ENCODE measurements around the gene PDE12.
A peak's percentile ranks its signal among the peaks of the same experiment; 100 is the strongest.

PDE12 gene

GRCh38 chr3:57557085-57557537, 1.0 kb downstream of the PDE12 start:
- peaks cover 24% of the 10 kb centered on the region for H3K4me1 ChIP-seq (ENCODE audit: control insufficient read depth, insufficient read depth, low read length)
- H3K27me3 ChIP-seq (ENCODE audit: control insufficient read depth, insufficient read depth, low read length) = no peaks in the 10 kb centered on the region
- H3K9ac ChIP-seq (ENCODE audit: low read depth, low read length) = peak overlapping the region; percentile 95
- peak overlapping the region; percentile 98 for H3K4me2 ChIP-seq (ENCODE audit: low read length)
- peaks cover 17% of the 10 kb centered on the region for H3K36me3 ChIP-seq (ENCODE audit: insufficient read depth, low read length)
- H3K9me3 ChIP-seq (replicated peaks; ENCODE audit: low read length) = no peaks in the 10 kb centered on the region
- H3K4me3 ChIP-seq (ENCODE audit: low read length) = peak overlapping the region; percentile 87

- H3K36me3 ChIP-seq (ENCODE audit: insufficient read depth, low read length) = peaks cover 19% of the 10 kb centered on the region
- H3K9ac ChIP-seq (ENCODE audit: low read depth, low read length) = no peak overlapping the region
- peaks cover 24% of the 10 kb centered on the region for H3K4me1 ChIP-seq (ENCODE audit: control insufficient read depth, insufficient read depth, low read length)
- no peaks in the 10 kb centered on the region for H3K27me3 ChIP-seq (ENCODE audit: control insufficient read depth, insufficient read depth, low read length)
- peak overlapping the region; percentile 59 for H3K4me2 ChIP-seq (ENCODE audit: low read length)
- H3K9me3 ChIP-seq (replicated peaks; ENCODE audit: low read length) = no peaks in the 10 kb centered on the region
- H3K4me3 ChIP-seq (ENCODE audit: low read length) = peak overlapping the region; percentile 24
Measured at GRCh38 chr3:57559526-57559925, 3.5 kb downstream of the PDE12 start.

DNA sequence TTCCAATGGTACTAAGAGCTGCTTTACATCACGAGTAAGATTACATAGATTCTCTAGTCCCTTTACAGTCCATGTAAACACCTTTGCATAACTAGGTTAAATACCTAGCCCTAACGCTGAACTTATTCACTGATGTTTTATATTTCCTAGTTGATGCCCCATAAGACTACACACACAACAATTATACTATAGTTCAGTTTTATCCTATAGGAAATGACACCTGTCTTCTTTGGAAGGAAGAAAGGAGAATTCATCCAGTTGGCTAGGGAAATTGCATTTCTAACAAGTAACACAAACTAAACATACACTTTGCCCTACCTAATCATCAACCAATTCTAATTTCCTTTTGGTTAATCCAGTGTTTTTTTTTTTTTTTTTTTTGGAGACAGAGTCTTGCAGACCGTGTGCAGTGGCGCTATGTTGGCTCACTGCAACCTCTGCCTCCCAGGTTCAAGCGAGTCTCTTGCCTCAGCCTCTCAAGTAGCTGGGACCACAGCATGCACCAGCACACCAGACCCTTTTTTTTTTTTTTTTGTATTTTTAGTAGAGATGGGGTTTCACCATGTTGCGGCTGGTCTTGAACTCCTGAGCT, 13.9 kb downstream of the PDE12 start:
- H3K4me2 ChIP-seq (ENCODE audit: low read length) = no peak overlapping the region
- no peaks in the 10 kb centered on the region for H3K9me3 ChIP-seq (replicated peaks; ENCODE audit: low read length)
- no peaks in the 10 kb centered on the region for H3K27me3 ChIP-seq (ENCODE audit: control insufficient read depth, insufficient read depth, low read length)
- H3K4me3 ChIP-seq (ENCODE audit: low read length) = no peak overlapping the region
- no peak overlapping the region for H3K9ac ChIP-seq (ENCODE audit: low read depth, low read length)
- H3K4me1 ChIP-seq (ENCODE audit: control insufficient read depth, insufficient read depth, low read length) = no peaks in the 10 kb centered on the region
- peaks cover 69% of the 10 kb centered on the region for H3K36me3 ChIP-seq (ENCODE audit: insufficient read depth, low read length)

DNA sequence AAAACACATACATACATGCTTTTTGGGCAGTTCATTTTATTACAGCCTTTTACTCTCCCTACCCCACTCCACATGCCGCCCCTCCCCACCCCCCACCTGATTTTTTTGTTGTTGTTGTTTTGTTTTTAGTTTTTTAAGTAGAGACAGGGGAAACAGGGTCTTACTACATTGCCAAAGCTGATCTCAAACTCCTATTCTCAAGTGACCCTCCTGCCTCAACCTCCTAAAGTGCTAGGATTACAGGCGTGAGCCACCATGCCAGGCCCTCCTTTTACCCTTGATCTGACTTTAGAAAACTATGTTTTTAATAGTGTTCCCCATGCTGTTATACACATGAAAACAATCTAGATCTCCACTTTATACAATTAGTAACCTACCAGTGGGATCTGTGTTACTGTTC, 14.8 kb downstream of the PDE12 start:
- H3K4me3 ChIP-seq (ENCODE audit: low read length) = no peak overlapping the region
- H3K4me2 ChIP-seq (ENCODE audit: low read length) = no peak overlapping the region
- H3K9ac ChIP-seq (ENCODE audit: low read depth, low read length) = no peak overlapping the region
- H3K27me3 ChIP-seq (ENCODE audit: control insufficient read depth, insufficient read depth, low read length) = no peaks in the 10 kb centered on the region
- peaks cover 76% of the 10 kb centered on the region for H3K36me3 ChIP-seq (ENCODE audit: insufficient read depth, low read length)
- no peaks in the 10 kb centered on the region for H3K9me3 ChIP-seq (replicated peaks; ENCODE audit: low read length)
- H3K4me1 ChIP-seq (ENCODE audit: control insufficient read depth, insufficient read depth, low read length) = no peaks in the 10 kb centered on the region

DNA sequence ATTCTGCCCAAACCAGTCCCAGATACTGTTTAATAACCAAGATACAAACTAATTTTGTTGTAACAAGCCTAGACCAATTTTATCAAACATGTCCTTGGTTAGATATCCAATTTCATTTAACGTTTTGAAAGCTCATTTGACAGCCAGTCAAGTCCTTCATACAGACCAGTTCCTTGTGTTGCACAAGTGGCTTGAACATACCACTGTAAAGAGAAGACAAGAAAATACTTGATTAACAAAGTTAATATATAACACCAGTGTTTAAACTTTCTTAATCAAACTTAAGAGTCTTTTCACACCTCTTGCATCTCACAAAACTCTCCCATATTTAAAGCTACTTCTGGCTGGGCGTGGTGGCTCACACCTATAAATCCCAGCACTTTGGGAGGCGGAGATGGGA, 16.0 kb downstream of the PDE12 start:
- Histone ChIP-seq H3K27me3 (ENCODE audit: control insufficient read depth, insufficient read depth, low read length) (no peaks in the 10 kb centered on the region), H3K4me3 (ENCODE audit: low read length) (no peak overlapping the region), H3K4me1 (ENCODE audit: control insufficient read depth, insufficient read depth, low read length) (no peaks in the 10 kb centered on the region), H3K4me2 (ENCODE audit: low read length) (no peak overlapping the region), H3K9ac (ENCODE audit: low read depth, low read length) (no peak overlapping the region), H3K9me3 (replicated peaks; ENCODE audit: low read length) (no peaks in the 10 kb centered on the region), H3K36me3 (ENCODE audit: insufficient read depth, low read length) (peaks cover 82% of the 10 kb centered on the region)

DNA sequence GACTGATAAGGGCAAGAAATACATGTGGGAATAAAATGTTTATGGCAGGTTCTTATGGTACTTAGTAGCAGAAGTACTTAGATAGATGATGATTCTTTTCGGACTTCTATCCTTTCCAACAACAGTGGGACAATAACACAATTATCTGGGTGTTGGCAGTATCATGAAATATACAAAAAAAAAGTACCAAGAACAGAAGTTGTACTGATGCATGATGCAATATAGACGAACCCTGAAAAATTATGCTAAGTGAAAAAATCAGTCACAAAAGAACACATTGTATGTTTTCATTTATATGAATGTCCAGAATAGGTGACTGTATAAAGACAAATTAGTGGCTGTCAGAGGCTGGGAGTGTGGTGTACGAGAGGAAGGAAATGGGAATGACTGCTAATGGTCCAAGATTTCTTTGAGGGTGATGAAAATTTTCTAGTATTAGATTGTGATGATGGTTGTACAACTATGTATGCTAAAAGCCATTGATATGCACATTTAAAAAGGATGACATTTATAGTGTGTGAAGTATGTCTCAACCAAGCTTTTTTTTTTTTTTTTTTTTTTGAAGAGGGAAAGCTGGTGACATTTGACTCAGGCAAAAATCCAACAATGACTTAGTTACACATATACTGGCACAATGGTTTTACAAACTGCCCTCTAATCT, 20.0 kb downstream of the PDE12 start:
- Histone ChIP-seq H3K4me3 (ENCODE audit: low read length) (no peak overlapping the region), H3K9ac (ENCODE audit: low read depth, low read length) (no peak overlapping the region), H3K27me3 (ENCODE audit: control insufficient read depth, insufficient read depth, low read length) (no peaks in the 10 kb centered on the region), H3K36me3 (ENCODE audit: insufficient read depth, low read length) (peaks cover 94% of the 10 kb centered on the region), H3K4me1 (ENCODE audit: control insufficient read depth, insufficient read depth, low read length) (no peaks in the 10 kb centered on the region), H3K9me3 (replicated peaks; ENCODE audit: low read length) (no peaks in the 10 kb centered on the region), H3K4me2 (ENCODE audit: low read length) (no peak overlapping the region)

GRCh38 chr3:57577801-57578200, 21.7 kb downstream of the PDE12 start:
- Histone ChIP-seq H3K36me3 (ENCODE audit: insufficient read depth, low read length) (peaks cover 93% of the 10 kb centered on the region), H3K9ac (ENCODE audit: low read depth, low read length) (no peak overlapping the region), H3K4me3 (ENCODE audit: low read length) (no peak overlapping the region), H3K4me1 (ENCODE audit: control insufficient read depth, insufficient read depth, low read length) (no peaks in the 10 kb centered on the region), H3K4me2 (ENCODE audit: low read length) (no peak overlapping the region), H3K27me3 (ENCODE audit: control insufficient read depth, insufficient read depth, low read length) (no peaks in the 10 kb centered on the region), H3K9me3 (replicated peaks; ENCODE audit: low read length) (no peaks in the 10 kb centered on the region)

DNA sequence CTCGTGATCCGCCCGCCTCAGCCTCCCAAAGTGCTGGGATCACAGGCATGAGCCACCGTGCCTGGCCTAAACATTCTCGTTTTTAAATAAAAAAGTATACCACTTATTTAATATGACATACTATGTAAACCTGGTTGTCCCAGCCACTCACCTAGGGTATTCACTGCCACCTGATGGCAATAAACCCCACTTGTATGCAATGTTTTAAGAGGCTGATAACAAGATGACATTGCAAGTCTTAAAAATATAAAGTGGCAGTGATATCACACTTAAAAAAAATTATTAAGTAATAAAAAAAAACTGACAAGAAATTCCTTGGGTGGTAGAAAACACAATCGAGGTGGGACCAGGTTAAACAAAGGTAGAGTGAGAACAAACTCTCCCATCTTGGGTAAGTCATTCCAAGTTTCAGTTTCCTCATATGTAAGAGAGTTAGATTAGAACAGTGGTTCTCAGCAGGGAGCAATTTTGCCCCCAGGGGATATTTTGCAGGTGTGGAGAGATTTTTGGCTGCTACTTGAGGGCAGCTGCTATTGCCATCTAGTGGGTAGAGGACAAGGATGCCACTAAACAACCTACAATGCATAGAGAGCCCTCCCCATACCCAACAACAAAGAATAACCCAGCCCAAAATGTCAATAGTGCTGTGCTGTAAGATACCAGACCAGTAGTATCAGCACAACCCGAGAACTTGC, 26.5 kb downstream of the PDE12 start:
- Histone ChIP-seq H3K27me3 (ENCODE audit: control insufficient read depth, insufficient read depth, low read length) (no peaks in the 10 kb centered on the region), H3K4me2 (ENCODE audit: low read length) (no peak overlapping the region), H3K36me3 (ENCODE audit: insufficient read depth, low read length) (peaks cover 65% of the 10 kb centered on the region), H3K4me3 (ENCODE audit: low read length) (no peak overlapping the region), H3K9me3 (replicated peaks; ENCODE audit: low read length) (no peaks in the 10 kb centered on the region), H3K4me1 (ENCODE audit: control insufficient read depth, insufficient read depth, low read length) (no peaks in the 10 kb centered on the region), H3K9ac (ENCODE audit: low read depth, low read length) (no peak overlapping the region)

GRCh38 chr3:57583544-57583943, 27.5 kb downstream of the PDE12 start:
- peaks cover 61% of the 10 kb centered on the region for H3K36me3 ChIP-seq (ENCODE audit: insufficient read depth, low read length)
- no peaks in the 10 kb centered on the region for H3K27me3 ChIP-seq (ENCODE audit: control insufficient read depth, insufficient read depth, low read length)
- no peaks in the 10 kb centered on the region for H3K4me1 ChIP-seq (ENCODE audit: control insufficient read depth, insufficient read depth, low read length)
- no peak overlapping the region for H3K4me3 ChIP-seq (ENCODE audit: low read length)
- H3K4me2 ChIP-seq (ENCODE audit: low read length) = no peak overlapping the region
- no peak overlapping the region for H3K9ac ChIP-seq (ENCODE audit: low read depth, low read length)
- no peaks in the 10 kb centered on the region for H3K9me3 ChIP-seq (replicated peaks; ENCODE audit: low read length)

GRCh38 chr3:57586778-57587177, 30.7 kb downstream of the PDE12 start:
- Histone ChIP-seq H3K4me1 (ENCODE audit: control insufficient read depth, insufficient read depth, low read length) (no peaks in the 10 kb centered on the region), H3K4me2 (ENCODE audit: low read length) (no peak overlapping the region), H3K4me3 (ENCODE audit: low read length) (no peak overlapping the region), H3K9ac (ENCODE audit: low read depth, low read length) (no peak overlapping the region), H3K36me3 (ENCODE audit: insufficient read depth, low read length) (peaks cover 31% of the 10 kb centered on the region), H3K9me3 (replicated peaks; ENCODE audit: low read length) (no peaks in the 10 kb centered on the region), H3K27me3 (ENCODE audit: control insufficient read depth, insufficient read depth, low read length) (no peaks in the 10 kb centered on the region)

DNA sequence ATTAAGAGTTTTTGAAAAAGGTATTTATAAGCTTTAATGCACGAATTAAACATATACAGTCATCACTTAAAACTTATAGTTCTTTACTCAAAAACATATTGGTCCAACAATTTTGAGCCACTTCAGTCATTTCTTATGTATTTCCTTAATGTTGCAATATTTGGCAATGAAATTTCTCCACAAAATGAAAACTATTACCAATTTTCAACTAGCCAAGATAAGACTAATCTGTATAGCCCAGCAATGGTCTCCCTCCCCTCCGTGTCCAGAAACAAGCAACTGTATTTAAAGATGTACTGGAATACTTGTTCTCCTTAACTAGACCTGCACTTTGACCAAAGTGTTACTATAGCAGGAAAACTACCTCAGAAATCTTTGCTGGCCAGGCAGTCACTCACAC, 31.8 kb downstream of the PDE12 start:
- peaks cover 10% of the 10 kb centered on the region for H3K4me1 ChIP-seq (ENCODE audit: control insufficient read depth, insufficient read depth, low read length)
- H3K4me2 ChIP-seq (ENCODE audit: low read length) = no peak overlapping the region
- H3K36me3 ChIP-seq (ENCODE audit: insufficient read depth, low read length) = peaks cover 31% of the 10 kb centered on the region
- no peak overlapping the region for H3K9ac ChIP-seq (ENCODE audit: low read depth, low read length)
- H3K9me3 ChIP-seq (replicated peaks; ENCODE audit: low read length) = no peaks in the 10 kb centered on the region
- H3K27me3 ChIP-seq (ENCODE audit: control insufficient read depth, insufficient read depth, low read length) = no peaks in the 10 kb centered on the region
- H3K4me3 ChIP-seq (ENCODE audit: low read length) = no peak overlapping the region

Data from skeletal muscle satellite cell (primary cell).